T-helper 2 cell (primary cell): Measurements from ENCODE around the gene UTP3.
"Not testable (repeated sequence)": the region's sequence is repeated elsewhere in the genome, so short reads cannot be mapped to it uniquely, and the experiment has no call there.

Experiments used
- DNase-seq, 5 experiments: peaks; one replicate each; pipeline versions ENCODE4 v3.0.0 to v3.0.0-alpha.2; 2012 to 2022

Gene UTP3

DNA sequence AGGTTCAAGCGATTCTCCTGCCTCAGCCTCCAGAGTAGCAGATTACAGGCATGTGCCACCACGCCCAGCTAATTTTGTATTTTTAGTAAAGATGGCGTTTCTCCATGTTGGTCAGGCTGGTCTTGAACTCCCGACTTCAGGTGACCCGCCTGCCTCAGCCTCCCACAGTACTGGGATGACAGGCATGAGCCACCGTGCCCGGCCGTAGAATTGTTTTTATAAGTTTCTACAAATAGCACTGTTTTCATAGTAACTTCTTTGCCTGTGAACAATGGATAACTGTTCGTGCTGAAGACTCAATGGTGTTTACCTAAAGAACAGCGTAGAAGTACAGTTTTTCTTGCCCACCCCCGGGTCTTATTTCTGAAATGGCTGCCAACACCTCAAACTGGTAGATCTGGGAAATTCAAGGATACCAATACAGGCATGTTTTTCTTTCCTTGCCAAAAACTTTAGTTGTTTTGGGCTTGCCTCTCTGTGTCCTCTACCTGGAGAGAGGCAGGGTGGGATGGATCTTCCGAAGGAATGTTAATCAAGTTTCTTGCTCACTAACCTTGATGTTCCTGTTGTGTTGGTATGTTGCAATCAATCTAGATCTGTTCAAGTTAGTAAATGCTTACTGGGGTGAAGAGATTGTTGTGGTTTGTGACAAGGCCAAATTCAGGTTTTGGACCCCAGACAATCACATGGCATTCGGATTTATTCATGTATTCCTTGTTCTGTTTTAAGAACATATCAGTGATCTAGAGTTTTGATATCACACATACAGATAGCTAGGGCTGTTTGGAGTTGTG lies 30.7 kb downstream of the UTP3 start:
- DNase-seq: no peak

GRCh38 chr4:70721747-70722146 lies 33.4 kb downstream of the UTP3 start, which contains the start of gene RUFY3:
Gene RUFY3, plus strand, starts transcription at chr4:70721964. Its CDS starts 610 bp downstream, at chr4:70722574.
- no peak for DNase-seq

DNA sequence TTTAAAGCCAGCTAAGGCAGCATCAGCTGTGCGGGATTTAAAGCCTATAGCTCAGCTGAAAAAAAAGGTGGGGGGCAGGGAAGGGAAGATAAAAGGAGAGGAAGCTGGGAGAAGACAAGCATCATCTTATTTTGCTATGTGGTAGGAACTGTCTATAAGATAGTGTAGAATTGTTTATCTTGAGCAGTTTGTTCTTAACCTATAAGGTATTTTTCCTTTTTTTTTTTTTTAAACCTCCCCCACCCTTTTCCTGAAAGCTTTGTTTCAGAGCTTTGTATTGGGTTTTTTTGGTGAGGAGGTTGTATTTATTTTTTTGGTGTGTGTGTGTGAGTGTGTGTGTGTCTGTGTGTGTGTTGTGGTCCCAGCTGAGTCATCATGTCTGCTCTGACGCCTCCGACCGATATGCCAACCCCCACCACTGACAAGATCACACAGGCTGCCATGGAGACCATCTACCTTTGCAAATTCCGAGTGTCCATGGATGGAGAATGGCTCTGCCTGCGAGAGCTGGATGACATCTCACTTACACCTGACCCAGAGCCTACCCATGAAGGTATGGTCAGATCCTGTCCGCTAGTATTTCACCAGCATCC lies 34.0 kb downstream of the UTP3 start:
- peak in 2 of 5 experiments; percentile 11 to 87 for DNase-seq

- no peak for DNase-seq
Observed at GRCh38 chr4:70724463-70724862, 36.1 kb downstream of the UTP3 start.

- no peak for DNase-seq
Observed at GRCh38 chr4:70725633-70726032, 37.3 kb downstream of the UTP3 start.

DNA sequence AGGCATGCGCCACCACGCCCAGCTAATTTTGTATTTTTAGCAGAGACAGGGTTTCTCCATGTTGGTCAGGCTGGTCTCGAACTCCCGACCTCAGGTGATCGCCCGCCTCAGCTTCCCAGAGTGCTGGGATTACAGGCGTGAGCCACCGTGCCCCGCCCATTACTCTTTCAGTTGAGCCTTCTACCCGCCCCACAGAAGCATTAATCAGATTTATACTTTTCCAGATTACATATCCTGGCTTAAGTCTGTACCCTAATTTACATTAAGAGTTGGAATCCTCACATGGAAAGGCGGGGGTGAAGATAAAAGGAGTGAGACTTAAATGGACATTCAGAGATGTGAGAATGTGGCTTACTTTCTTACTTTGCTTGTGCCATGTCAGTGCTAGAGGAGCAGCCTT lies 38.2 kb downstream of the UTP3 start:
- DNase-seq: not testable (repeated sequence)

DNA sequence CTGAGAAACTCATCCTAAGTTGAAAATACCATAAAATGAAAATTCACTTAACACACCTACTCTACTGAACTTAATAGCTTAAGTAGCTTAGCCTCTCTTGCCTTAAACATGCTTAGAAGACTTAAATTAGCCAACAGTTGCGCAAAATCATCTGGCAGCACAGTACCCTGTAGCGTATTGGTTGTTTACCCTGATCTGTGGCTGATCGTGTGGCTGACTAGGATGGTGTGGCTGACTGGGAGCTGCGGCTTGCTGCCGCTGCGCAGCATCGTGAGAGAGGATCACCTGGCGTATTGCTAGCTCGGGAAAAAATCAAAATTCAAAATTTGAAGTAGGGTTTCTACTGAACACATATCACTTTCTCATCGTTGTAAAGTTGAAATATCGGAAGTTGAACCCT lies 39.8 kb downstream of the UTP3 start:
- no peak for DNase-seq

DNA sequence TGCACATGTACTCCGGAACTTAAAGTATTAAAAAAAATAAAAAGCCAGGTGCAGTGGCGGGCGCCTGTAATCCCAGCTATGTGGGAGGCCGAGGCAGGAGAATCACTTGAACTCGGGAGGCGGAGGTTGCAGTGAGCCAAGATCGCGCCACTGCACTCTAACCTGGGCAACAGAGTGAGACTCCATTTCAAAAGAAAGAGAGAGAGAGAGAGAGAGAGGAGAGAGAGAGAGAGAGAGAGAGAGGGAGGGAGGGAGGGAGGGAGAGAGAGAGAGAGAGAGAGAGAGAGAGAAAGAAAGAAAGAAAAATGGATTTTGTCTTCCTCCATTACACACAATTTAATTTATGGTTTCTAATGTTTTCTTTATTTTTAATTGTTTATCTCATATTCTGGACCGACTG lies 44.5 kb downstream of the UTP3 start:
- DNase-seq: not testable (repeated sequence)

DNA sequence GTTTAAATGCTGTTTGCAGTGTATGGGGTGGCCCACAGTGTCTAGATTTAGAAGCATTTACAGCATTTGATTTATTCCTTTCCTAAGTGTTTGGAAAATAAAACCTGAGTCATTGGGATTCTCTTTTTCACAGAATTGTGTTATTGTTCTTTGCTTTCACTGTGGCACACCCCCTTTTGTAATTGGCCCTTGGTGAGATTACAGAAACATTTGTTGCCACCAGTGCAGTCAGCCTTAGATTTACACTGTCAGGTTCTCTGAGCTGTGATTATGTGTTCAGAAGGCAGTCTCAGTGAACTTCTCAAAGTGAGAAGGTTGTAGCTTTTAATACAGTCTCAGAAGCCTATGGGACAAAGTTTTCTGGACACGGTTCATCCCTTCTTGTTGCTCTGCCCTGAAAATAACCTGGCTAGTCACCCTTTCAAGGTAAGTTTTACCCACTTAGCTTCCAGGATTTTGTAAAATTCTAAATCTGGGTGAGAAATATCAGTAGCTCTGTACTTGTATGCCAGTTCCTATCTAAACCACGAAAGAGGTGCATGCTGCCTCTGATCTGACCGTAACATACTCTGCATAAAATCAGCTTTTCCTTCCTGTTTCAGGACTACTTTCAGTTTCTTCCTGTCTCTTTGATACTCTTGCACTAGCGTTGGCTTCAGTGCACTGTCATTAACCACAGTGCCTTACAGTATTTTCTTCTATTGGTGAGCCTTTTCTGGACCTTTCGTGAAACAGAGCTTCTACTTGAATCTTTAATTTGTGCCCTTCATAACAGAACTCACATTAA lies 46.0 kb downstream of the UTP3 start:
- DNase-seq: peak in 3 of 5 experiments; percentile 5 to 93 (median 53)

DNA sequence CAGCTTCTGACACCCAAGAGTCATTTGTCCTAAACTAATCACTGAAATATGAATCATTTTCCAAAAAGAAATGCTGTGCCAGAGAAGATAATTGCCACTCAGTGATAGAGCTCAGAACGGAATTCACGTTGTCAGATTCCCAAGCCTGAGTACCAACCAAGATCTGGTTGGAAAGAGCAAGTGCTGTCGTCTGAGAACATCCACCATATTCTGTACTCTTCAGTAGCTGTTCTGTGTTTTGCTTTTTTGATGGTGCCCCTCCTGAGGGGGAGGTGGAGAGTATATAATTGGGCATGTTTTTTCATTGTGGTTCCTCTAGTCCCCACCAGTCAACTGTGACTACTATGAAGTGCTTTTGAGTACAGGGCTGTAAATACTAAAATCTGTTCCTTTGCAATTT lies 46.6 kb downstream of the UTP3 start:
- DNase-seq: peak in 1 of 5 experiments; percentile 63

DNA sequence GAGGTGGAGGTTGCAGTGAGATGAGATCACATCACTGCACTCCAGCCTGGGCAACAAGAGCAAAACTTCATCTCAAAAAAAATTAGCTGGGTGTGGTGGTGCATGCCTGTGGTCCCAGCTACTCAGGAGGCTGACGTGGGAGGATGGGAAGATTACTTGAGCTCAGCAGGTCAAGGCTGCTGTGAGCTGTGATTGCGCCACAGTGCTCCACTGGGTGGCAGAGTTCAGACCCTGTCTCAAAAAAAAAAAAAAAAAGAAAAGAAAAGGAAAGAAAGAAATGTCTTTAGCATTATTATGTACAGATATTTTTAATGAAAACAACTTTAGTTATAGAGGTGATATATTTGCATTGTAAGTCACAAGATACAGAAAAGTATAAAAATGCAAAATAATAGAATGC lies 47.6 kb downstream of the UTP3 start:
- DNase-seq: peak in 3 of 5 experiments; percentile 19 to 80 (median 37)

DNA sequence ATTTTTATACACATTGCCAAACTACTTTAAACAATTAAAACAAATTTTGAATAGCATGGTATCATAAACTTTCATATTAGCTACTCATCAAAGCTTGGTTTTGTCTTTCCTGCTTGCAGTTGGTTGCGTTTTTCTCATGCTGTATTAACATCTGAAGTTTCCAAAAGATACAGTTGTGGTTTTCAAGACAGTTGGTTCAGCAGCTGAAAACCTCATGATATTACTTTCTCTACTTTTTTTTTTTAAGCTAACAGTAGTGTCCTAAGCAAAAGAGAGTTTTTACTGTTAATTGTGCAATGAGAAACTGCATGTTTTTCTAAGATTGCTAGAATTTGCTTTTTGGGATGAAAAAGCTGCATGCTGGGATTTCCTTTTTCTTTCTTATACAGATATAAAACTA lies 48.7 kb downstream of the UTP3 start:
- DNase-seq: peak in 1 of 5 experiments; percentile 83

- DNase-seq: no peak
Observed at GRCh38 chr4:70737409-70737808, 49.1 kb downstream of the UTP3 start.

- no peak for DNase-seq
Observed at GRCh38 chr4:70739496-70740337, 51.4 kb downstream of the UTP3 start.
